GM21381 (cell line): ENCODE data around the gene ENAH.

ENCODE experiments used
- ATAC-seq: cut with Tn5 transposase; IDR thresholded peaks from one replicate; pipeline ENCODE4 v1.9.1; 2021; ENCODE audit warnings: mild to moderate bottlenecking, moderate library complexity; ENCODE audit not compliant: unreplicated experiment

ENAH gene

DNA sequence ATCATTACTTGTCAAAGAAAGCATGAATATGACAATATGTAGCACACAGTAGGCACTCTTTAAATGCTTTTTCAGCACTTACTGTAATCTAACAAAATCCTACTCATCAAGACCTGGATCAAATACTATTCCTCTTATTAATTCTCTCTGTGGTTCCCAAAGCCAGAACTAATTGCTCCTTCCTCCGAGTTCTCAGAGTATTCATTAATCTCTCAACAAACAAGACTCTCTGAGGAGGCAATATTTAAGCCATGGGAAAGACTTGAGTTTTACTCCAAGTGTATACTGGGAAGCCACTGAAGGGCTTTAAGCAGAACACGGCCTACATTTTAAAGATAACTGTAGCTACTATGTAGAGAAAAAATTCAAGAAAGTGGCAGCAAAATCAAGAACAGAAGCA, 79.7 kb downstream of the ENAH start:
- ATAC-seq: no peak

DNA sequence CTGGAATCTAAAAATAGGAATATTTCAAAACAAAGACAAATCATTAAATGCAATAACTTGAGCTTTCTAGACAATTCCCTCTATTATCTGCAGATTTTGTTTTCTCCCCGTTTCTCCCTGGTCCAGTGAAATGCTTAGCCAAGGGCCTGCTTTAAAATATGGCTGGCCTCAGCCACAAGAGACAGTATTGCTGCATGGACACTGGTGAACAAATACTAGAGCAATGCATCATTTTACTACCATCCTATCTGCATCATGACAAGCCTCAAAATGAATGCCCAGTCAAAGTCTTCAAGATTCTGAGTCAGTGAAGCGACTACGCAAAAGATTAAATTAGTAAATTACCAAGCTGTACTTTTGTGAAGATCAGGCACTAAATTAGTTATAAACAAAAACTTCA, 80.5 kb downstream of the ENAH start:
- no peak for ATAC-seq

DNA sequence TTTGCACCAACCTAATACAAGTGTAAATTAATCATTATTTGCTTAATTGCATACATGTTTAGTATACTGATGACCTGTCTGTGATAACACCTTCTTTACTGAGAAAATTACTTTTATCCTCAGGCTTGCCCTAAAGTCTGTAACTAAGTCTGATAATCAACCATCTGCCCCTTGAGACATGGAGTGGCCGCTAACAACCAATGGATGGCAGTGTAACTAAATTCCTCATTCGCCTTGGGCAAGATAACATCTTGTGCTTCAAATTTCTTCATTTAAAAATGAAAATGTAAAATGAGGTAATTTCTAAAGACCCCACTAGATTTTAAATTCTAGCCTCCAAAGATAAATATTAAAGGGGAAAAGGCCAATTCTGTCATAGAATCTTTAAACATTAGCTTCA, 85.1 kb downstream of the ENAH start:
- no peak for ATAC-seq

DNA sequence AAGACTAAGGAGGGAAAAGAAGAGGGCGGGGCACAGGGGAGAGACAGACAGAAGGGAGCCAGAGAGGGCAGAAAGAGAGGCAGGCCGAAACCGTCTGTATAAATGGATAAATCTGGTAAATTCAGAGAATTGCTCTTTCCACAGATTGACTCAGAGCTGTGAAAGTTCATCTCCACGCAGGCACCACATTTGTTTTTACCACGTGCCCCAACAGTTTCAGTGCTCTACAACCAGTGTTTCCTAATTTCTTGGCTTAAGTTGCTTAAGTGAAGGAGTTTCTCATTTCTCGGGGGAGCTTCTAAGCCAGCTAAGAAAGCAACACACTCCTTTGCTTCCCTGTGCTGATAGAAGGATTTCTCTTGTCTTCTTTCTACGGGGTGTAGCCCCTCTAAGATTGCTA, 87.1 kb downstream of the ENAH start:
- no peak for ATAC-seq

DNA sequence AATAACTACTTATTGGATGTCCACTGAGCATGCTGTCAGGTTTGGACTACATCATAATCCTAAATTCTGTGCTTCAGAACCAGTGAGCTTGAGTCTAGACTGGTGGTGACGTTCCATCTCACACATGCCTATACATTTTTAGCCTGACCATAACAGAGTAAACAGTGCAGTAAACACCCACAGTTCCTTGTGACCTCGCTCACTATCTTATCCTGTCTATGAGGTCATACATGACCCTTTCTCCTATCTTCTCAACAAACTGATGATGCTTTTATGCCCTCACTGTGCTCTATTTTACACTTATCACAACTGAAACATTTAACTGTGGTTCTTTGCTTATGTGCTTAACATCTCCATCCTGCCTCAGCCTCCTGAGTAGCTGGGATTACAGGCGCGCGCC, 91.2 kb downstream of the ENAH start:
- ATAC-seq: no peak

DNA sequence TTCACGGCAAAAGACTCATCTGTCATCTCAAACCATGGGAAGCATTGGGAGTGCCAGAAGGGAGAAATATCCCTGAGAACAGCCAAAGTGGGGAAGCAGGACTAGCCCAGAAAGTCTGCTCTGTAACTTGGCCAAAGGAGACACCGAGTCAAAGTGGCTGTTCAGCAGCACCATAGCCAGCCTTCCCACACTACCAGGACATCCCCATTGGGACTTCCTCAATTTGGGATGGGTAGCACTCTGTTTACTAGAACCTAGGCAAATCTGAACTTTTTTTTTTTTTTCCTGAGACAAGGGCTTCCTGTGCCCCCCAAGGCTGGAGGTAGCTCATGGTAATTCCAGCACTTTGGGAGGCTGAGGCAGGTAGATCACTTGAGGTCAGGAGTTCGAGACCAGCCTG, 93.0 kb downstream of the ENAH start:
- no peak for ATAC-seq

DNA sequence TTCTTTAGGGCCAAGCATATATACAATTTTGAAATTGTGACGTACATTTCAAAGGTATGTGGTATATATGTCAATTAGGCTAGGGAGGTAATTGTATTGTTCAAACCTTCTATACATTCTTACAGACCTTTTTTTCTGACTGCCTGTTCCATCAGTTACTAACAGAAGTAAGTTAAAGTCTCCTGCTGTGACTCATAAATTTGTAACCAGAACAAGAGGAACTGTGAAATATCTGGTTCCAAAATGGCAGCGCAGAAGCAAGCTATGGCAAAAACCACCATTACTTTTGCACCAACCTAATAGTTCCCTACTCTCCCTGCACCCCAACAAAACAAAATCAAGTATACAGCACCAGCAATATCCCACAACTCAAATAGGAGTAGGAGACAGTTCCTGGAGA, 93.6 kb downstream of the ENAH start:
- no peak for ATAC-seq

DNA sequence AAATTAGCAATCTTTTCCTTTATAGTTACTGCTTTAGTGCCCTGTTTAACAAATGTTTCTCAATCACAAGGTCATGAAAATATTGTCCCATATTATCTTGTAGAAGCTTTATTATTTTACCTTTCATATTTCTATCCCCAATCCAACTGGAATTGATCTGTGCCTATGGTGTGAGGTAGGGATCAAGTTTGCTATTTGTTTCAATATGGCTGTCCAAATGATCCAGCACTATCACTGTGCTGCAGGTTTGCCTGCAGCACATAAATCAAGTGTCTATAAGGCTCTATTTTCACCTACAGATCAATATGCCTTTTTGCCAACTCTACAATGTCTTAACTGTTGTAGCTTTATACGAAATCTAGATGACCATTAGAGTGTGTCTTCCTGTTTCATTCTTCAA, 96.2 kb downstream of the ENAH start:
- ATAC-seq: no peak

DNA sequence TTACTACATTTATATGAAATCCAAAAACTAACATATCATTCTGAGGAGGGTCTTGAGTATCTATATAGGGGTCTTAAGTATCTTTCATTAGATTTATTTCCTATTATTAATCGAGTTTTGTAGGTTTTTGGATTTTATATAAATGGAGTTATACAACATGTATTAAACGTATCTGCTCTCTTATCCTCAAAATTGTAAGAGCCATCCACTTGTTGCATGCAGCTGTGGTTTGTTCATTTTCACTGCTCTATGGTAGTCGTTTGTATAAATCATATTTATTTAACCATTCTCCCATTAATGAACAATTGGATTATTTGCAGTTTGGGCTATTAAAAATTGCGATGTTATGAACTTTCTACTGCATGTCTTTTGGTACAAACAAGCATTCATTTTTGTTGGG, 97.1 kb downstream of the ENAH start:
- ATAC-seq: no peak

DNA sequence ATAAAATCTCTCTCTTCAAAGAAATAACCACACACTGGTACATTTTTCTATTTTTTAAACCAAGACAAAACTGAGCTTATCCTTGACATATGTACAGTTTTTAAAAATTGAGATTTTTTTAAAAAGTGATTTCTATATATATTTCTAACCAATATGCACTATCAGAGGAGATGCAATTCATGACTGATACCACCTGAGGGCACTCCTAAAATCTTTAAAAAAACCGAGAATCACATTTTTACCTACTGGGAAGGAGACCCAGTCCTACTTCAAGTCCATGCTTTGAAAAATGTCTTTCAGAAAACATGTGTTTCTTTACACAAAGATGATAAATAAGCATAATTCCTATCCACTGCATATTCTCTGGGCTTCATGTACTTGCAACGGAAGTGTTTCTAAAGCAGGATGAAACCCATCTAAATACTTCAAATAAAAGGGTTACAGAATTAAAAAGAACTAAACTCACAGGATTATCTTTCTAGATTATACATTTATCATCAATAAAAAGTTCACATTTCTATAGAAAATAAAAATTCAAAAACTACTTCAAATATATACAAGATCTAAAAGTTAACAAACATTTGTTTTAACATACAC, 98.6 kb downstream of the ENAH start:
- no peak for ATAC-seq

DNA sequence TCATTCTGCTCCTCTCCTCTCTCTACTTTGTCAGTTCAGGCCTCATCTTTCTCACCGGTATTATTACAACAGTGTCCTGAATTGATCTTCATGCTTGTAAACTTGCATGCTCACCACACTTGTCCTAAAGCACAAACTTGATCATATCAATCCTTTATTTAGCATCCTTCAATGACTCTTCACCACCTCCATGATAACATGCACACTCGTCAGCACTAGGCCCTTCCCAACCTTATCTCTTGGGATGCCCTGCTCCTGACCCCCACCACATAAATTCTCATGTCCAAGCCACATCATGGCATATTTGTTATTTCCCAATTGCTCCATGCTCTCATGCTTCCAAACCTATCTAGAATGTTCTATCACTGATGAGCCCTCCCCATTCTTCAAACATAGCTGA, 103.1 kb downstream of the ENAH start:
- no peak for ATAC-seq

DNA sequence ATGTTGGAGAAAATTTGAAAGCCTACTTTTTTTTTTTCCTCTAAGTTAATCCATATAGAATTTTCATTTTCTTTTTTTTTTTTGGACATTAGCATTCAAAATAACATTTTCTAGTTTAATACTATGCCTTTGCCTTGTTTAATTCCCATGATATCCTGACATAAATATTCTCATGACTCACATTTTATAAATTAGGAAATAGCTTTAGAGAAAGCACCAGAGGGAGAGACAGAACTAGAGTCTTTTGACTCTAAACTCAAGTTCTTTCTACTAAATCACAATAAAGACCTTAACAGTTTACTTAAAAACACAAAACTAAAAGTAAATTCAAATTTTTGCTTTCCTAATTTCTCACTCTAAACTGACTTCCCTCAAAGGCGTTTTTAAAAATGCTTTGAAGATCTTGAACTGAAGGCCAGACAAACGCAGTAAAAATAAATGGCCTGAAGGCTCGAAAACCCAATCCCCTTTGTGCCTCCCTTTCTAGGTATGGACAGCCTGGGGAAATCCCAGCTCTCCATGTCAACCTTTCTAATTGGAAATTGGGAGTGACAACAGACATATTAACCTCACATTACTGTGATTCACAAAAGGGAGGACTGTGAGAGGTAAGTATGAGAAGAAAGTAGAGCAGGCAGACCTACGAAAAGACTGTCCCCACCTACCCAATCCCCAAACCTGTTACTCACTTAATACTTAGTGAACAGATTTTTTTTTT, 104.6 kb downstream of the ENAH start:
- no peak for ATAC-seq

DNA sequence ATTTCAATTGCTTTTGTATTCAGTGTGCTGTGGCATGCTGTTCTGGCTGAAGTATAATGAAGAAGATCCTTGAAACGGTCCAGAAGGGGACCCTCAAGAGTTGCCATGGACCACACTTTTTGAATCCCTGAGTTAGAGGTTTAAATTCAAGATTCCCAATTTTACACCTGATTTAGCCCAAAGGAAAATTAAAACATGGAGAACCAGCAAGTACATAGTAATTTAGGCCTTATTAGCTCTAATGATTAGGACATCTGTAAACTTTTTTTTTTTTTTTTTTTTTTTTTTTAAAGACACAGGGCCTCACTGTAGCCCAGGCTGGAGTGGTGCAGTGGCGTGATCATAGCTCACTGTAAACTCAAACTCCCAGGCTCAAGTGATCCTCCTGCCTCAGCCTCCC, 107.3 kb downstream of the ENAH start:
- ATAC-seq: no peak

DNA sequence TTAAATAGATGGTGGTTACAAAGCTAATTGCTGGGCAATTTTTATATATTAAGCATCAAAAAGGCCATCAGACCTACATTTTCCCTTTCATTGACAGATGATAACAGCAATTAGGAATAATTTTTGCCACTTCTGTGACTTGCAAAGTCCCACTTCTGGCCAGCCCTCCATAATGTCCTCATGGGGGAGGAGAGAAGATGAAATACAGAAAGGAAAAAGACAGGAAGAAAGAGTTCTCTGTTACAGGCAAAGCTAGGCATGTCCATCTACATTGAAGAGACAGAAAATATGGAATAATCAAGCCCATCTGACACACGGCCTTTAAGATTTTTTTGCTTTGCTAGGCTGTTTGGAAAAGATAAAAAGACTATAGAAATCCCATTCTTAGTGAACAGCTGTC, 108.0 kb downstream of the ENAH start:
- ATAC-seq: no peak

DNA sequence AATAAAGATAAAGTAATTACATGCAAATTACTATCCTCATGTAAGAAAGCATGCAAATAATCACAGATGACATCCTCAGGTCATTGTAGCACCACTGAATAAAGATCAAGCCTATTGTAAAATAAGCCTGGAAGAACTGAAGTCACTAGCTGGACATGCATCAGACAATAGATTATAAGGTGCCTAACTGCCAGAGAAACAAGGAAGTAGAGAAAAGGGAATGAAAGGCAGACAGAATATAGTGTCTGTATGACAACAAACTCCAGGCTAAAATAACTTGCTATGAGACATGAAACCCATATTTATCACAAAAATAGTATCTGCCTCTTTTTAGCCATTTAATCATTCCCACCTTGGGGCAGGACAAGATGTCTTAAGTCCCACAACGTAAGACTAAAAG, 108.7 kb downstream of the ENAH start:
- no peak for ATAC-seq

DNA sequence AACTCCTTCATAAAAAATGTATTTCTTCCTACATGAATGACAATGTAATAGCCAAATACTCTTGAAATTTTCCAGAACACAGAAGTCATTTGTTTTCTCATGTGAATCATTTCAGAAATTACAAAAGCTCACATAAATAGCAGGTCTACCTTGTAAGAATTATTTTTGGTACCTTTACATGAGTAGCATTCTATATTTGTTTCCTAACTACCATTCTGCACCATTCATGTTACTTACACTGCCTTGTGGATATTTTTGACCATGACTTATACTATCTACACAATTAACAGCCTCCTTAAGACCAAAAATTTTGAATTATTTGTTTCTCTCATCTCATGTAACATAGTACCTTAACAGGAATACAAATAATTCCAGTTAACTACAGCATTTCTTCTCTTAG, 109.6 kb downstream of the ENAH start:
- no peak for ATAC-seq

DNA sequence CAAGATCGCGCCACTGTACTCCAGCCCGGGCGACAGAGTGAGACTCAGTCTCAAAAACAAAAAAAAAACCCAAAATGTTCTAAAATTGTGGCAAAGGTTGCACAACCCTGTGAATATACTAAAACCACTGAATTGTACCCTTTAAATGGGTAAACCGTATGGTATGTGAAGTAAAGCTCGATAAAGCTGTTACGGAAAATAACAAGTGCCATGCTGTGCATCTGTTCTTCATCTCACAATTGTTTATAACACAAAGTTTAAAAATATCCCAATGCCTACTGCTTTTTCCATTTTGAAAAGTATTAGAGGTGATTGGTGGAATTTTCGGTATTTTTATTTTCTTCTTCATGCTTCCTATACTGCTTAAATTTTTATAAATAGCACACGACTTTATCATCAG, 111.5 kb downstream of the ENAH start:
- ATAC-seq: no peak

DNA sequence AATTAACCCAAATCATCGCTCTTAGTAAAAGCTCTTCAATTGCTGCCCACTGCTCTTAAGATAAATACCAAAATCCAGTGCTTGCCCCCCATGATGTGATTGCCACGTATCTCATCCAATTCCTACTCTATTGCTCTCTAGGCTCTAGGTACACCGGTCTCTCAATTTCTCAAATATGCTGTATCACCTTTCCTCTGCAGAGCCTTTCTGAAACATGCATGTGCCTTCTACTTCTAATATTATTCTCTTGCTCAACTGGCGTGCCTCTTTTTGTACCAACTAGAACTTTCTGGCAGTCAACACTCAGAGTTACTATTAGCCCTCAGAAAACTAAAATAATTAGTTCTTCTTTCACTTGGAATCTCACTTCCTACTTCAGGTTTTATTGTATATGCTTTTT, 113.3 kb downstream of the ENAH start:
- no peak for ATAC-seq

DNA sequence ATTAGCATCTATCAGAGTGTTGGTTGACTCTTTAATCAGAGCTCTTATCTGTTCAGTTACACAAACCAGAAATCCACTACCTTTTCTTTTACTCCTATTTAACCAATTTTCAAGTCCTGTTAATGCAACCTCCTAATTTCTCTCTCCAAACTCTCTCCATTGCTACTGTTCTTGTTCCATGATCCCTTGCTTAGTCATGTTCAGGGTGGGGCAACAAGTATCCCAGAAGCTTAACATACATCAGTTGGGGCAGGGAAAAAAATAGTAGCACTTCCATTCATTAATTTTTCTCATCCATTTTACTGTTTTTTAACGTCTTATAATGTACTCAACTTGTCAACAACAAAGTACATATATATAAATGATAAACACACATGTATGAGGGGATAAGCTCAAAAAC, 113.9 kb downstream of the ENAH start:
- ATAC-seq: no peak

DNA sequence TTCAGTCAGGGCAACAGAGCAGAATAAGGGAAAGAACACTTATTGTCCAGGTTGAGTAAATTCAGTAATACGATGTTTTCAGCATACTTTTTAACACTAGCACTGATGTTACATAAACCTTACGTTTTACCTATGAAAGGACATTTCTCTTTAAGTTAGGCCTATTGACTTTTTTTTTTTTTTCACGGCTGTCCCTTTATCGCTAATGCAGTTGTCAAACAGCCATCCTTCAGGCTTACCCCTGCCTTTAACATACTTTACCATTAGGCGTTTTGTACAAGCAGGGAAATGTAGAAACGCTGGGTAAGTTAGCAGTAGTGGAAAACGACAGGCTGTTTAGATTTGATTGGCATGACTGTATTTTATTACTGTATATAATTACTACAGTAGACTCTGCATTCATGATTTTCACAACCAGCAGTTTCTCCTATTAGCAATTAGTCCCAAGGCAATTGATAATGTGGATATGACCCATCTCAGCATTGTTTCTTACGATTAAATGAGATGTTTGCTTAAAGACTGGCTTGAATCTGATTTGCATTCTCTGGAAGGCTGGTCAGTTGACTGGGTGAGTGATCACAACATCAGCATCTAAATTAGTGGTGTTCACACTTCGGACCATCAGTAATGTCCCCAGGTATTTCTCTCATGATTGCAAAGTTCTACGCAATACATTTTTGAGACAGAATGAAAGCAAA, 115.2 kb downstream of the ENAH start:
- ATAC-seq: no peak

DNA sequence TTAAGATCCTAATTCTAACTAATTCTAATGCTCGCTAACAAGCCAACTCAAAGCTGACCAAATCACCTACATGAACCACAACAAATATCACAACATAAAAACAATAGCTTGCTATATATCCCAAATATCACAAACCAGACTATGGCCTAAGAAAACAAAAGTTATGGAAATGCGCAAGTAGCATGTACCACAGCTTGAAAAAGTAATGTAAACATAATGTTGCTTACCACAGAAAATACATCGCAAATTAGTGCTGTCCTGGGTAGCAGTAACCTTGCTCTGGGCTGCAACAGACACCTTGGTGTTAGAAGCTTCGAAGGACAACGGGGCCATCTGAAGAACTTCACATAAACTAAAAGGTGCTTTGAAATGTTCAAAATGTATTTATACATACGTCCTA, 117.6 kb downstream of the ENAH start:
- no peak for ATAC-seq

DNA sequence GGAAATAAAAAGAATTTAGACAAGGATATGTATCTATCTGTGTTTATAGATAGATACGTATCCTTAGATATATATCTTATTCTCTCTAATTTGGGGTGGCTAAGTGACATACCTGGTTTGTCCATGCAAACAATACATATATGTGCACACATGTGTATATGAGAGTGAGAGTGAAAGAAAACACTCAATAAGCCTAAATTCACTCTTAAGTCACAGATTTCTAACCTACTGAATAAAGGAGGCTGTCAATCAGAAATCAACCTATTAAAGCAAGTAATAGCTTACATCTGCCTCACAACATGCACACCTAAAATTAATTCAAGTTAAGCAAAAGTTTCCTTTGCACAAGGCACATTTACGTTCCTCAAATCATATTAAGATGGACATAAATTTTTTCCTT, 118.2 kb downstream of the ENAH start:
- no peak for ATAC-seq

DNA sequence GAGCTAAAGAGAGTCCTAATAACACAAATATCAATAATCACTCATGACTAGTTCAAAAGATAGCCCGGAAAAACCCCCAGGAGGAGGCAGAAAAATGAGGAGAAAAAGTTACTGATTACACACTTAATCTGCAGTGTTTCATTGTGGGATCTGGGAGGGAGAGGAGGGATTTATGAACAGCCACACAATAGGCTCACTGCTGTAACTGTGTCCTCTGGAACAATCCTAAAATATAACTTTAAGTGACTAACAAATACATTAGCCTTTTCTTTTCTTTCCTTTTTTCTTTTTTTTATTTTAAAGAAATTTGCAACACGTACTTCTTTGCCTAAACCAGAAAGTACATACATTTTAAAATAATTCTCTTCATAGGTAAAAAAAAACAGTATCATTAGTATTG, 118.8 kb downstream of the ENAH start:
- ATAC-seq: no peak
